NT2/D1 (cell line): ENCODE measurements around the gene FNDC1.

Experiments used
- SUZ12 ChIP-seq: IDR thresholded peaks from 2 replicates; pipeline ENCODE4 v1.6.1; 2011; ENCODE audit not compliant: insufficient read length, insufficient read depth; ENCODE audit errors: extremely low read depth
- YY1 ChIP-seq: IDR thresholded peaks from 2 replicates; pipeline ENCODE4 v1.6.1; 2011; ENCODE audit not compliant: insufficient read length, insufficient read depth

GRCh38 chr6:159232751-159233150 lies 63.6 kb downstream of the FNDC1 start:
- TF ChIP-seq YY1 (no peak), SUZ12 (no peak)
